ENCODE data around the gene HSH2D.
A peak's percentile ranks its signal among the peaks of the same experiment; 100 is the strongest.
"Not testable (repeated sequence)": the region's sequence is repeated elsewhere in the genome, so short reads cannot be mapped to it uniquely, and the experiment has no call there.

Gene HSH2D

DNA sequence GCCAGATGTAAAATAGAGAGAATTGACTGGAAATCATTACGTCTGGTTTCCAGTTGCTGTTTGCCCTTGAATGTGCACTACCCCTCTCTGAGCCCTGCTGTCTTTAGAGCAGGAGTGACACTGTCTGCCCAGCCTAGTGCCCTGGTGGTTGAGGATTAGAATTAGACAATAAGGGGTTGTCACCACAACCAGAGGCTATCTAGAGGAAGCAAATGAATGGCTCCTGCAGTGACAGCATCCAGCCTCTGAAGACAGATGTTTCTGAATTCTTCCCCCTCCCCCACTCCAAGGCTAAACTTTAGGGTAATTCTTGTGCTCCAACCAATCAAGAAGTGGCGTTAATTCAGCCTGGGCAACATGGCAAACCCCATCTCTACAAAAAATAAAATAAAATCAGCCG is 29.8 kb upstream of the HSH2D start:
- H3K4me3 Mint-ChIP-seq = peak overlapping the region; percentile 66
- H3K36me3 Mint-ChIP-seq (ENCODE audit: low read depth) = peaks cover 62% of the 10 kb centered on the region
- H3K9me3 Mint-ChIP-seq = no peaks in the 10 kb centered on the region
- H3K27me3 Mint-ChIP-seq = no peaks in the 10 kb centered on the region
- DNase-seq = no peak
- peaks cover 60% of the 10 kb centered on the region for H3K4me1 Mint-ChIP-seq (ENCODE audit: low read depth)
- H3K27ac Mint-ChIP-seq = peak overlapping the region; percentile 71

DNA sequence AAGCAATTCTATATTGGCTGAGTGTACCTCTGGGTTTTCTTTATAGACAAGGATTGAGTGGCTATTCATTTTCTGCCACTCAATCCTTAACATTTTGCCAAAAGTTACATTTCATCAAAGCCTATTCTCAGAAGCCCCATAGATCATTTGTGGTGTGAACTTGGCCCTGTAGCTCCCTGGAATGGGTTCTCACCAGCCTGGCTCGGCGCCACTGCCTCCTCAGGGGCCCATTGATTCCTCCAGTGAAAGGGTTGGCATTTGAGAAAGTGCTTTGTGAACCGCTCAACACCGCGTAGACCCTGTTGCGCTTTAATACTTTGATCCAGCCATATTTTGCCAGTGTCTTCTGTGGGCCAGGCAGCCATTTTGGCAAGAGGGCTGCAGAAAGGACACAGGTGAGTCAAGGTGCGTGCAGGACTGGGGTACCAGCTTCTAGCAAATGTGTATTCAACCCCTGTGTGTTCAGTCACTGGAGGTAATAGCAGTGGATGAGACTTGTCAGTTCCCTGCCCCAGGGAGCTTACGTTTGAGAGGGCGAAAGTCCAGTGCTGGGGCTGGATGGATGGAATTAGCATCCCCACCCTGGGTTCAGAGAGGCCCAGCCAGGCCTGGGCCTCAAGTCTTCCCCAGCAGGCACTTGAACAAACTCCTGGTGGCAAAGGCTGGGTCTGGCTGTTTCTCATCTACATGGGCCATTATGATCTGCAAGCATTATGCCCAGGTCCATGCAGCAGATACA is 28.0 kb upstream of the HSH2D start:
- H3K9me3 Mint-ChIP-seq = no peaks in the 10 kb centered on the region
- peaks cover 77% of the 10 kb centered on the region for H3K4me1 Mint-ChIP-seq (ENCODE audit: low read depth)
- H3K36me3 Mint-ChIP-seq (ENCODE audit: low read depth) = peaks cover 79% of the 10 kb centered on the region
- no peak for DNase-seq
- H3K27me3 Mint-ChIP-seq = no peaks in the 10 kb centered on the region
- H3K4me3 Mint-ChIP-seq = peak overlapping the region; percentile 44
- peak overlapping the region; percentile 98 for H3K27ac Mint-ChIP-seq

DNA sequence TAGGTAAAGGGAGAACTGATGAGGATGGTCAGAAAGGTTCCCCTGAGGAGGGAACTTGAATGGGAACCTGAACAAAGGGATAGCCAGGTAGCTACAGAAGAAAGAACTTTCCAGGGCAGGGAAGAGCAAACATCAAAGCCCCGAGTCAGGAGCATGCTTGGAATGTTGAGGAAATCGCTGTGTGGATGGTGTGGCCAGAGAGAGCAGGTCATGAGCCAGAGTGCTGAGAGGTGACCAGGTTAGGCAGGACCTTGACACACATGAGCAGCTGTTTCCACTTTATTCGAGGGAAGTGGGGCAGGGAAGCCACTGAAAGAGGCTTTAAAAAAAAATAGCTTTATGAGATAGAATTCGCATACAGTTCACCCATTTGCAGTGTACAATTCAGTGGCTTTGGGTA is 27.4 kb upstream of the HSH2D start:
- Mint-ChIP-seq H3K4me1 (ENCODE audit: low read depth) (peaks cover 79% of the 10 kb centered on the region), H3K4me3 (peak overlapping the region; percentile 19), H3K9me3 (no peaks in the 10 kb centered on the region), H3K27me3 (no peaks in the 10 kb centered on the region), H3K27ac (peak overlapping the region; percentile 98), H3K36me3 (ENCODE audit: low read depth) (peaks cover 85% of the 10 kb centered on the region)
- no peak for DNase-seq

DNA sequence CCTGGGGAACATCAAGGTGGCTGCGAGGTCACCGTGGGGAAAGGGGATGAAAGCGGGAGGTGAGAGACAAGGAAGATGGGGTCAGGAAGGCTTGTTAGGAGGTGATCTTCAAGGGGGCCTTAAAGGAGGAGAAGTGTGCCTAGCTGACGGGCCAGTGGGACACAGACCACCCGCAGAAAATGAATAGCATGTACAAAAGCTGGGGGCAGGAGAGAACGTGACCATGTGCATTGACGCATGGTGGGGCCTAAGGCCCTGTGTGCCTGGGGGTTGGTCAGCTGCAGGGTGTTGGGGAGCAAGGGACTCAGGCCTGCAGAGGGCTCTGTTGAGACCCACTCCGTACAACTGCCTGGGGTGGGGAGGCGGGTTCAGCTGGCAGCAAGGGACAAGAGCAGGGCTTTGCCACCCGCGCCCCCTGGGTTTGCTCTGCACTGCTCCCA is 25.9 kb upstream of the HSH2D start:
- H3K27ac Mint-ChIP-seq = peak overlapping the region; percentile 98
- H3K9me3 Mint-ChIP-seq = no peaks in the 10 kb centered on the region
- H3K36me3 Mint-ChIP-seq (ENCODE audit: low read depth) = peaks cover 91% of the 10 kb centered on the region
- H3K4me1 Mint-ChIP-seq (ENCODE audit: low read depth) = peaks cover 82% of the 10 kb centered on the region
- no peak for DNase-seq
- H3K27me3 Mint-ChIP-seq = no peaks in the 10 kb centered on the region
- H3K4me3 Mint-ChIP-seq = peak overlapping the region; percentile 62

DNA sequence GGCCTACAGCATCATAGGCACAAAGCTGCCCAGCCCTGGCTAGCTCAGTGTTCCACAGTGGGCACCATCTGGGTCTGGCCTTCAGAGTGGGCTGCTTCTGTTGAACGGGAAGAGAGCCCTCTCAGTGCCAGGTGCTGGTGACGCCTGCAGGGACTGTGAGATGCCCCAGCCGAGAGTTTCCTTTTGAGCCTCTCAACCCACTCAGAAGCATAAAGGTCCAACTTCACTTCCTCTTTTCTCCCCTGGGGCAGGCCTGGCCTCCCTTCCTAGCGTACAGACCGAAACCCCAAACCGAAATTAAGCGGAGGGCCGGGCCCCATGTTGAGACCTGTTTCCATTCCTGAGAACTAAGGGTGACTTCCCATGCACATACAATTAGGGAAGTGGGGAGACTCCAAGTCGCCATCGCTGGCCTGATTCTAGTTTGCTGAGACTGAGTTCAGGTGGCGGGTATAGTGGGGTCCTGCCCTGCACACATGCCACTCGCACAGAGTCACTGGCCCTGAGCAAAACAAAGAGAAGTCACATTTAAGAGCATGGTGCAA is 24.9 kb upstream of the HSH2D start:
- H3K27me3 Mint-ChIP-seq = no peaks in the 10 kb centered on the region
- H3K4me1 Mint-ChIP-seq (ENCODE audit: low read depth) = peaks cover 75% of the 10 kb centered on the region
- H3K27ac Mint-ChIP-seq = peak overlapping the region; percentile 98
- no peaks in the 10 kb centered on the region for H3K9me3 Mint-ChIP-seq
- peak; percentile 74 for DNase-seq
- H3K4me3 Mint-ChIP-seq = peak overlapping the region; percentile 62
- peaks cover 91% of the 10 kb centered on the region for H3K36me3 Mint-ChIP-seq (ENCODE audit: low read depth)

DNA sequence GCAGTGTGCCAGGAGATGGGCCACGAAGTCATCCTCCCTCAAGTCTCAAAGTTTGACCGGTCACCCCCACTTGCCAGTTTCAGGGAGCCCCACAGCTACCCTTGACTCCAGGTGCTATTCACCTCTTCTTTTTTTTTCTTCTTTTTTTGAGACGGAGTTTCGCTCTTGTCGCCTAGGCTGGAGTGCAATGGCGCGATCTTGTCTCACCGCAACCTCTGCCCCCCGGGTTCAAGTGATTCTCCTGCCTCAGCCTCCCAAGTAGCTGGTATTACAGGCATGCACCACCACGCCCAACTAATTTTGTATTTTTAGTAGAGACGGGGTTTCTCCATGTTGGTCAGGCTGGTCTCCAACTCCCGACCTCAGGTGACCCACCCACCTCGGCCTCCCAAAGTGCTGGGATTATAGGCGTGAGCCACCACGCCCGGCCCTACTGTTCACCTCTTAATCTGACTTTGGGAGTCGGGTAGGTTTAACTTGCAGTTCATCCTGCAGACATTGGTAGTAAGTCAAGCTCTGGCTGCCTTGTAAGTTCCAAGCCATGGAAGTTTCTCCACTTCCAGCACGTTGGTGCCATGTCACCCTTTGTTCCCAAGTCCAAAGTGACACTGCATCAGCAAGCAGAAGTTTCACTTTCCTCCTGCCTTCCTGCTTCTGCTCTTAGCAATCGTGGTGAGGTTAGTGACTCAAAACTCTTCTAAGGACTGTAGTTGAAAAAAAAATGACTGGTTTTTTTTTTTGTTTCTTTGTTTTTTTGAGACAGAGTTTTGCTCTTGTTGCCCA is 24.2 kb upstream of the HSH2D start:
- DNase-seq = peak; percentile 52
- H3K4me3 Mint-ChIP-seq = peak overlapping the region; percentile 62
- not testable (repeated sequence) for H3K9me3 Mint-ChIP-seq, H3K27me3 Mint-ChIP-seq
- H3K36me3 Mint-ChIP-seq (ENCODE audit: low read depth) = peaks cover 94% of the 10 kb centered on the region
- H3K27ac Mint-ChIP-seq = peak overlapping the region; percentile 98
- peaks cover 72% of the 10 kb centered on the region for H3K4me1 Mint-ChIP-seq (ENCODE audit: low read depth)

DNA sequence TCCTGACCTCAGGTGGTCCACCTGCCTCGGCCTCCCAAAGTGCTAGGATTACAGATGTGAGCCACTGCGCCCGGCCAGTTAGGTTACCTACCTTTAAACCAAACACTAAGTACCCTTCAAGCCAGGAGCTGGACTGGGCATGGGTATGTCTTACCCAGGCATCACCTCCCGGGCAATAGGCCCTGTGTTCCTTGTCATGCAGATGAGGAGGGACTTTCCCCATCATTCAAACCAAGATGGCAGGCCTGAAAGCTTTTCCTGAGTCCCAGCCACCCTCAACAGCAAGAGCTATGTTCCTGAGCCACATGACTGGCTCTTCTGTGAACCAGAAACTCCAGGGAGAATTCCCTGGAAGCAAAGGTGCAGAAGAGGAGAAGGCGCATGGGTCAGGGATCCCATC is 22.3 kb upstream of the HSH2D start:
- no peak for DNase-seq
- H3K27me3 Mint-ChIP-seq = no peaks in the 10 kb centered on the region
- no peak overlapping the region for H3K4me3 Mint-ChIP-seq
- H3K36me3 Mint-ChIP-seq (ENCODE audit: low read depth) = peaks cover 97% of the 10 kb centered on the region
- H3K9me3 Mint-ChIP-seq = no peaks in the 10 kb centered on the region
- peak overlapping the region; percentile 55 for H3K27ac Mint-ChIP-seq
- peaks cover 56% of the 10 kb centered on the region for H3K4me1 Mint-ChIP-seq (ENCODE audit: low read depth)

DNA sequence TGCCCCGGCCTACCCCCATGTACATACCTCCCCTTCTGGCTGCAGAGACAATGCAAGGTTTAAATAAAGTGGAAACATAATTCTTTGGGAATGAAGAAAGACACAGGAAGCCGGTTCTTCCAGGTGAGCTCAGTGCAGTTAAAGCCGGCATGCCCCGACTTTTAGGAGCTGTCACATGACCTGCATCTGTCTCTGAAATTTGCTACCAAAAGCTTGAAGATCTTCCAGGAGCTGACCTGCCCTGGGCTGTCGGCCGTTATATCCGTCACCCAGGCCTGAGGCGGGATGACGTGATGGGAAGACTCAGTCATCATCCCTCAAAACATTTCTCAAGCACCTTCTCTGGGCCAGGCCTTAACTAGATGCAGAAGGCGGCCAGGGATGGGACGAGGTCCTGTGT is 21.5 kb upstream of the HSH2D start:
- Mint-ChIP-seq H3K4me3 (no peak overlapping the region), H3K9me3 (no peaks in the 10 kb centered on the region), H3K27me3 (no peaks in the 10 kb centered on the region), H3K36me3 (ENCODE audit: low read depth) (peaks cover 98% of the 10 kb centered on the region), H3K4me1 (ENCODE audit: low read depth) (peaks cover 49% of the 10 kb centered on the region), H3K27ac (peak overlapping the region; percentile 55)
- DNase-seq = no peak

DNA sequence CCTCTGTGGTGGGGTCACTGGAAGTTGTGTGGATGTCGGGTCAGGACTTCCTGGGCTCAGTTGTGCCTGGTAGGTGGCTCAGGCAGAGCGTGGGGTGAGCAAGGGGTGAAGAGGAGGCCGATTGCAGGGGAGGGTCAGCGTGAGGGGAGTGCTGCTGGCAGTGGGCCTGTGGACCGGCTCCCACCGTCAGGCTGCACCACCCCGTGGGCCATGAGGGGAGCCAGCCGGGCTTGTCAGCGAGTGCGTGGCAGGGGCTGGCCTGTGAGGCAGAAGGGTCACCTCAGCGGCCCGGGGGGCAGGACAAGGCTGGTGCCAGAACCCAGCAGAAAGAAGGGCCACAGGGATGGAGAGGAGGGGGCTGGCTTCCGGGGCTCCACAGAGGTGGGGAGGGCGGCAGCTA is 18.5 kb upstream of the HSH2D start:
- Mint-ChIP-seq H3K27me3 (no peaks in the 10 kb centered on the region), H3K4me1 (ENCODE audit: low read depth) (peaks cover 19% of the 10 kb centered on the region), H3K27ac (no peak overlapping the region), H3K9me3 (no peaks in the 10 kb centered on the region), H3K4me3 (no peak overlapping the region), H3K36me3 (ENCODE audit: low read depth) (peaks cover 98% of the 10 kb centered on the region)
- no peak for DNase-seq

DNA sequence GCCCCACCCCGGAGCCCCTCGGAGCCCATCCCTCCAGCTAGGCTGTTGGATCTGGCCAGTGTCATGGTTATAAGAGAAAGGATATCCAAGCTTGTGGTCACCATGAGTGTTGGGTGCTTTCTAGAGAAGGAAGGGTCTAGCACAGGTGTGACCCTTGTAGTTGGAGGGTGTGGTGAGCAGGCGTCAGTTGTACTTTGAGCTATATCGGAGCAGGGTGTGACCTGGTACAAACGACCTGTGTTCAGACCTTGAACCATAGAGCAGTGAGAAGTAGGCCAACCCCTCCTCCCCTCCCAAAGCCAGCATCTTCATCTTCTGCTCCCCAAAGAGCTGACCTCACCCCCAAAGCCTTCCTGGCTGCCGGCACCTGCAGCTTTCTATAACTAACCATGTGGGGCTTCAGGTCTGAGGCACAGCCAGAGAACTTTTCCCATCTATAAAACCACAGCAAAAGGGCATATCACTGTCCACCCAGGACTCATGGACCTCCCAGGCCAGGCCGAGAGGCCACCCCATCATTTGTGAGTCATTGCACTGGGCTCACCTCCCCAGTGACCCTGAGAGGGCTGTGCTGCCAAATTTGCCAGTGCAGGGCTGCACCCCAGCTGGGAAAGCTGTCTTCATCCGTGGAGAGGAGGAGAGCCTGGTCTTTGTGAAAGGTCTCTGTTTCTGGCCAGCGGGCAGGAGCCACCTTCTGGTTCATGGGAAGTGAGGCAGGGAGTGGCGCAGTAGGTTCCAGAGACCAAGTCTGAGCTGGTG is 17.6 kb upstream of the HSH2D start:
- peak overlapping the region; percentile 50 for H3K27ac Mint-ChIP-seq
- H3K27me3 Mint-ChIP-seq = no peaks in the 10 kb centered on the region
- peaks cover 11% of the 10 kb centered on the region for H3K4me1 Mint-ChIP-seq (ENCODE audit: low read depth)
- H3K9me3 Mint-ChIP-seq = no peaks in the 10 kb centered on the region
- H3K36me3 Mint-ChIP-seq (ENCODE audit: low read depth) = peaks cover 98% of the 10 kb centered on the region
- DNase-seq = no peak
- H3K4me3 Mint-ChIP-seq = no peak overlapping the region

DNA sequence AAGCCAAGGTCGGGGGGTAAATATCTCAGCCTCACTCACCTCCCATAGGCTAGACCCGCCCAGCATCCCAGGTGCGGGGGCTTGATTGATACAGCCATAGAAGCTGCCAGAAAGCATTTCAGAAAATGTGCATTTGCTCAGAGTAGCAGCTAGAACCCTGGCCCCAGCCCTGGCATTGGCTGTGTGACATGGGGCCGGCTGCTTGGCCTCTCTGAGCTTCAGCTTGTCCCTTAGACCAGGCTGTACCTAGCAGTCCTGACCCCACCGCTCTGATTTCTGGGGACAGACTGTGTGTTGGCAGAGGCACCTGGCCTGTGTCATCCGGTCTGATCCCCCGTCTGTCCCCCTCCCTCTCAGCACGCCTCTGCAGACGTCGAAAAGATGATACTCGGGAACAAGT is 16.4 kb upstream of the HSH2D start:
- Mint-ChIP-seq H3K27ac (peak overlapping the region; percentile 72), H3K27me3 (no peaks in the 10 kb centered on the region)

DNA sequence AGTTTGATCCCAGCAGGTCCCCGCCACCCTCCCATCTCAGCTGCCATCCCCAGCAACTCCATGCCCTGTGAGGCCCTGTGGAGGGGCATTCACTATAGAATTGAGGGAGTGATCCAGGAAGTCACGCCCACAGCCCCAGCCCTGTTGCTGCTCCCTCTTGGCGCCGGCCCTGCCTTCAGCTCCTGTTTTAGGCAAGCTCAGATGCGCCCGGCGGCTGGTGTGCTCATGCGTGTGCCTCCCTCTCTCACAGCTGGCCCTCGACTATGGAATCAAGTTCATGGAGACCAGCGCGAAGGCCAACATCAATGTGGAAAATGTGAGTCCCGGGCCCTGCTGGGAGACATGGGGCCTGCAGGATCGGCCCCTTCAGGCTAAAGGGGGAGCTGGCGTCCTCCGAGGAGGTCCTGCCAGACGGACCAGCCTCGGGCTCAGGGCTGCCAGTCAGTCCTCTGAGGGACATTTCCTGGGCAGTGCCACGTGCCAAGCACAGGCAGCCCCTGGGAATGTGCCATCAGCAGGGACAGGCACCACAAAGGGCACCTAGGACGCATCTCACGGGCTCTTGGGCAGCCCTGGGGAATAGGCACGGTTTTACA is 15.6 kb upstream of the HSH2D start:
- no peak overlapping the region for H3K4me3 Mint-ChIP-seq
- peak overlapping the region; percentile 55 for H3K27ac Mint-ChIP-seq
- H3K36me3 Mint-ChIP-seq (ENCODE audit: low read depth) = peaks cover 98% of the 10 kb centered on the region
- H3K9me3 Mint-ChIP-seq = no peaks in the 10 kb centered on the region
- peaks cover 2% of the 10 kb centered on the region for H3K4me1 Mint-ChIP-seq (ENCODE audit: low read depth)
- no peak for DNase-seq
- H3K27me3 Mint-ChIP-seq = no peaks in the 10 kb centered on the region

More for the DNA sequence above, 16.4 kb upstream of the HSH2D start:
- H3K9me3 Mint-ChIP-seq = no peaks in the 10 kb centered on the region
- peaks cover 98% of the 10 kb centered on the region for H3K36me3 Mint-ChIP-seq (ENCODE audit: low read depth)
- H3K4me1 Mint-ChIP-seq (ENCODE audit: low read depth) = peaks cover 2% of the 10 kb centered on the region
- H3K4me3 Mint-ChIP-seq = no peak overlapping the region
- DNase-seq = no peak

DNA sequence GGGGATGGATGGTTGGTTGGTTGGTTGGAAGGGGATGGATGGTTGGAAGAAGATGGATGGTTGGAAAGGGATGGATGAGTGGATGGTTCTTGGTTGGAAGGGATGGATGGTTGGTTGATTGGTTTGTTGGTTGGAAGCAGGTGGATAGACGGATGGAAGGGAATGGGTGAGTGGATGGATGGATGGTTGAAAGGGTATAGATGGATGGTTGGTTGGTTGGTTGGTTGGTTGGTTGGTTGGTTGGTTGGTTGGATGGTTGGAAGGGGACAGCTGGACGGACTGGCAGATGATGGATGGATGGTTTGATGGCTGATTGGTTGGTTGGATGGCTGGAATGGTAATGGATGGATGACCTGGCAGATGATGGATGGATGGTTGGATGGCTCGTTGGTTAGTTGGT is 11.8 kb upstream of the HSH2D start:
- peaks cover 85% of the 10 kb centered on the region for H3K36me3 Mint-ChIP-seq (ENCODE audit: low read depth)
- no peaks in the 10 kb centered on the region for H3K4me1 Mint-ChIP-seq (ENCODE audit: low read depth)
- H3K9me3 Mint-ChIP-seq = no peaks in the 10 kb centered on the region
- no peak overlapping the region for H3K4me3 Mint-ChIP-seq
- H3K27me3 Mint-ChIP-seq = no peaks in the 10 kb centered on the region
- H3K27ac Mint-ChIP-seq = peak overlapping the region; percentile 27
- no peak for DNase-seq

DNA sequence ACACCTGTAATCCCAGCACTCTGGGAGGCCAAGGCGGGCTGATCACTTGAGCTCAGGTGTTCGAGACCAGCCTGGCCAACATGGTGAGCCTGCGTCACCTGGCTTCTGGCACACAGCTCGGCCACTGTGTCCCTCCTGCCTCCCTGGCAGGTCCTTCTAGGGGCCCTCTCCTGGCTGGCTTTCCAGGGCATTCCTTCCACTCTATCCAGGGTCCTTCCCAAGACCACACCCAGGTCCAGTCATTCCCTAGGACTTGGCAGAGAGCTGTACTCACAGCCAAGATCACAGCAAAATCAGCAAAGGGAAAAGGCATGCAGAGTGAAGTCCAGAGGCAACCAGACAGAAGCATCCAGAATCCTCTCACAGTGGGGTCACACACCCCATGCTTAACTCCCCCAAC is 9.7 kb upstream of the HSH2D start:
- no peak for DNase-seq
- H3K4me3 Mint-ChIP-seq = no peak overlapping the region
- no peaks in the 10 kb centered on the region for H3K4me1 Mint-ChIP-seq (ENCODE audit: low read depth)
- no peaks in the 10 kb centered on the region for H3K9me3 Mint-ChIP-seq
- H3K27me3 Mint-ChIP-seq = no peaks in the 10 kb centered on the region
- H3K27ac Mint-ChIP-seq = peak overlapping the region; percentile 63
- H3K36me3 Mint-ChIP-seq (ENCODE audit: low read depth) = peaks cover 64% of the 10 kb centered on the region

Measured in activated T-cell treated with anti-CD3 and anti-CD28 coated beads, Interleukin-2, amount 50 U/mL, for 24 hours (primary cell).